Measurements from ENCODE around the gene TBC1D10A. TPM values are rescaled to one million over a fixed set of nuclear protein-coding genes. Genes with fewer than 3 reads are reported as not detected.

The TBC1D10A gene
- total RNA-seq, 2 experiments from 2014 or later: 38.9 to 41.8 TPM

GRCh38 chr22:30334646-30335045 is 7.9 kb upstream of the TBC1D10A start:
- peaks cover 96% of the 10 kb centered on the region for H3K36me3 Mint-ChIP-seq (ENCODE audit: low read depth)

GRCh38 chr22:30333707-30334087 is 7.0 kb upstream of the TBC1D10A start:
- no peaks in the 10 kb centered on the region for H3K4me1 ChIP-seq (ENCODE audit: insufficient read depth, low read length)
- no peak overlapping the region for H3K4me3 ChIP-seq (ENCODE audit: low read length)
- no peak overlapping the region for H3K4me3 Mint-ChIP-seq
- no peak for ATAC-seq (ENCODE audit: poor library complexity)
- no peak overlapping the region for H3K27ac Mint-ChIP-seq
- no peak overlapping the region for H3K27ac ChIP-seq (ENCODE audit: low read depth in 1 of 2, low read length in 2 of 2)
- peaks cover 75% of the 10 kb centered on the region for H3K36me3 ChIP-seq (ENCODE audit: insufficient read depth, low read length)
- H3K36me3 Mint-ChIP-seq (ENCODE audit: low read depth): peaks cover 87% of the 10 kb centered on the region
- no peaks in the 10 kb centered on the region for H3K27me3 ChIP-seq (ENCODE audit: control insufficient read depth in 1 of 2, insufficient read depth in 2 of 2, low read length in 2 of 2)
- no peak for DNase-seq
- ChIA-PET CTCF (no interaction called here), POLR2A (interaction anchor here (0.8 kb wide), 1 partner anchor 23 kb away, joined by 4 read pairs; the partner anchor contains the start of genes CCDC157 and SF3A1)
- no peak for TF ChIP-seq CTCF (IDR thresholded peaks at IDR 0.05)
- H3K9me3 Mint-ChIP-seq: no peaks in the 10 kb centered on the region
- no peaks in the 10 kb centered on the region for H3K27me3 Mint-ChIP-seq
- intact Hi-C loops (cut with DNase I, micrococcal nuclease): no loop called here
- no peaks in the 10 kb centered on the region for H3K9me3 ChIP-seq (ENCODE audit: control insufficient read depth in 1 of 2, insufficient read depth in 1 of 2, low read length in 2 of 2)
- no peaks in the 10 kb centered on the region for H3K4me1 Mint-ChIP-seq (ENCODE audit: low read depth)

More at GRCh38 chr22:30334646-30335045, 7.9 kb upstream of the TBC1D10A start:
- CTCF ChIA-PET: no interaction called here
- Histone ChIP-seq H3K36me3 (ENCODE audit: insufficient read depth, low read length) (peaks cover 84% of the 10 kb centered on the region), H3K9me3 (ENCODE audit: control insufficient read depth in 1 of 2, insufficient read depth in 1 of 2, low read length in 2 of 2) (no peaks in the 10 kb centered on the region), H3K4me3 (ENCODE audit: low read length) (no peak overlapping the region), H3K4me1 (ENCODE audit: insufficient read depth, low read length) (no peaks in the 10 kb centered on the region), H3K27me3 (ENCODE audit: control insufficient read depth in 1 of 2, insufficient read depth in 2 of 2, low read length in 2 of 2) (no peaks in the 10 kb centered on the region), H3K27ac (ENCODE audit: low read depth in 1 of 2, low read length in 2 of 2) (no peak overlapping the region)
- Mint-ChIP-seq H3K27me3 (no peaks in the 10 kb centered on the region), H3K27ac (peak overlapping the region; percentile 33), H3K4me3 (no peak overlapping the region), H3K4me1 (ENCODE audit: low read depth) (no peaks in the 10 kb centered on the region), H3K9me3 (no peaks in the 10 kb centered on the region)
- POLR2A ChIA-PET: interaction anchor here (0.8 to 1.6 kb wide), 4 partner anchors 22 to 44 kb away, joined by 3 to 6 read pairs (median 4); partner anchors contain the start of genes CCDC157 and SF3A1
- DNase-seq (no peak), ATAC-seq (ENCODE audit: poor library complexity) (no peak)
- no peak for TF ChIP-seq CTCF (IDR thresholded peaks at IDR 0.05)
- intact Hi-C loops (cut with DNase I, micrococcal nuclease): no loop called here

- no peak overlapping the region for H3K4me3 ChIP-seq (ENCODE audit: low read length)
- Mint-ChIP-seq H3K9me3 (no peaks in the 10 kb centered on the region), H3K27ac (no peak overlapping the region), H3K27me3 (no peaks in the 10 kb centered on the region), H3K4me1 (ENCODE audit: low read depth) (peaks cover 4% of the 10 kb centered on the region), H3K4me3 (no peak overlapping the region), H3K36me3 (ENCODE audit: low read depth) (peaks cover 81% of the 10 kb centered on the region)
- no peak for ATAC-seq (ENCODE audit: poor library complexity)
- no peak for TF ChIP-seq CTCF (IDR thresholded peaks at IDR 0.05)
- DNase-seq: no peak
- CTCF ChIA-PET: interaction anchor here (1.2 to 1.6 kb wide), 3 partner anchors 31 to 58 kb away, joined by 3 to 6 read pairs (median 4); no protein-coding TSS in a partner anchor
- H3K36me3 ChIP-seq (ENCODE audit: insufficient read depth, low read length): peaks cover 70% of the 10 kb centered on the region
- intact Hi-C loops (cut with DNase I, micrococcal nuclease): no loop called here
- H3K27me3 ChIP-seq (ENCODE audit: control insufficient read depth in 1 of 2, insufficient read depth in 2 of 2, low read length in 2 of 2): no peaks in the 10 kb centered on the region
- H3K9me3 ChIP-seq (ENCODE audit: control insufficient read depth in 1 of 2, insufficient read depth in 1 of 2, low read length in 2 of 2): no peaks in the 10 kb centered on the region
- no peaks in the 10 kb centered on the region for H3K4me1 ChIP-seq (ENCODE audit: insufficient read depth, low read length)
- no peak overlapping the region for H3K27ac ChIP-seq (ENCODE audit: low read depth in 1 of 2, low read length in 2 of 2)
- POLR2A ChIA-PET: interaction anchor here (1.3 to 3.6 kb wide), 3 partner anchors 23 to 45 kb away, joined by 7 to 10 read pairs (median 7); partner anchors contain the start of genes CASTOR1, CCDC157 and SF3A1
Measured at GRCh38 chr22:30332994-30333706, 6.4 kb upstream of the TBC1D10A start.

All from CD4-positive, alpha-beta T cell (primary cell).